ENCODE results near the gene LHB. TPM values are rescaled to one million over a fixed set of nuclear protein-coding genes. Genes with fewer than 3 reads are reported as not detected.

Gene LHB
- total and polyA plus RNA-seq, 4 donors: 0.32 TPM; not detected in 3

- no peak for DNase-seq (ENCODE audit: low read depth in 4 of 6, low spot score in 6 of 6)
- Histone ChIP-seq H3K27ac (ENCODE audit: low read depth, low read length) (no peak overlapping the region), H3K36me3 (ENCODE audit: control insufficient read depth, insufficient read depth, low read length) (peaks cover 72% of the 10 kb centered on the region), H3K4me1 (ENCODE audit: control insufficient read depth, insufficient read depth, low read length) (peaks cover 23% of the 10 kb centered on the region), H3K27me3 (ENCODE audit: control insufficient read depth, insufficient read depth, low read length) (peaks cover 22% of the 10 kb centered on the region), H3K9me3 (ENCODE audit: control insufficient read depth, insufficient read depth, low read length) (no peaks in the 10 kb centered on the region), H3K4me3 (ENCODE audit: low read depth, low read length) (no peak overlapping the region)
- 95% methylated on average over 29 of the region's 32 CpGs for WGBS (ENCODE audit: insufficient coverage)
These were observed 2.6 kb downstream of the LHB start for GRCh38 chr19:49014123-49014869.

DNA sequence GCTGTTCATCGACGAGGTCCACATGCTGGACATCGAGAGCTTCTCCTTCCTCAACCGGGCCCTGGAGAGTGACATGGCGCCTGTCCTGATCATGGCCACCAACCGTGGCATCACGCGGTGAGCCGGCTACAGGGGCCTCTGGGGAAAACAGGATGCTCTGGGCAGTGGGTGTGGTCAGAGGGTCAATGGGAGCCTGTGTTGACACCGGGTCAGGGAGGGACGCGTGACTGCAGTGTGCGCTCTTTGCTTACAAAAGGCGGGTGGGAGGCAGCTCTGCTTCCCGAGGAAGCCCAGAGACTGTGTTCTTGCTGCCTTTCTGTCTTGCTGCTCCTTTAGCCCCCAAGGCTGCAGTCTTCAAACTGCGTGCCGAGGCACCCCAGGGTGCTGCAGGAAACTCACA lies 5.7 kb downstream of the LHB start:
- DNase-seq (ENCODE audit: low read depth in 4 of 6, low spot score in 6 of 6): no peak
- peaks cover 81% of the 10 kb centered on the region for H3K36me3 ChIP-seq (ENCODE audit: control insufficient read depth, insufficient read depth, low read length)
- H3K9me3 ChIP-seq (ENCODE audit: control insufficient read depth, insufficient read depth, low read length): no peaks in the 10 kb centered on the region
- H3K4me1 ChIP-seq (ENCODE audit: control insufficient read depth, insufficient read depth, low read length): no peaks in the 10 kb centered on the region
- no peak overlapping the region for H3K4me3 ChIP-seq (ENCODE audit: low read depth, low read length)
- 83% methylated on average over 13 of the region's 17 CpGs for WGBS (ENCODE audit: insufficient coverage)
- no peak overlapping the region for H3K27ac ChIP-seq (ENCODE audit: low read depth, low read length)
- H3K27me3 ChIP-seq (ENCODE audit: control insufficient read depth, insufficient read depth, low read length): no peaks in the 10 kb centered on the region

DNA sequence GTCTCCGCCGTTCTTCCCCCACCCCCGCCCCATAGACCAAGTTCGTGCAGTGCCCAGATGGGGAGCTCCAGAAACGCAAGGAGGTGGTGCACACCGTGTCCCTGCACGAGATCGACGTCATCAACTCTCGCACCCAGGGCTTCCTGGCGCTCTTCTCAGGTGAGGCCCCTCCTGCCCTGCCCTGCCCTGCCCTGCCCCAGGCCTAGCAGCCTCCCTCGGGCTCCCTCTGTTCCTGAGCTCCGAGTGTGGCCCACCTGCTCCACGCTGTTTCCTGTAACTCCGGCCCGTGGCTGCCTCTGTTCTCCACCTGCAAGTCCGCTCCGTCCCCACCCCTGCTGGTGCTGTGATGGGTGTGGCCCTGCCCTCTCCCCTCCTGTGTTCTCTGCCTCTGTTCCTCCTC lies 6.4 kb downstream of the LHB start:
- H3K4me3 ChIP-seq (ENCODE audit: low read depth, low read length): no peak overlapping the region
- no peaks in the 10 kb centered on the region for H3K4me1 ChIP-seq (ENCODE audit: control insufficient read depth, insufficient read depth, low read length)
- peaks cover 81% of the 10 kb centered on the region for H3K36me3 ChIP-seq (ENCODE audit: control insufficient read depth, insufficient read depth, low read length)
- WGBS (ENCODE audit: insufficient coverage): 94% methylated on average over 16 of the region's 18 CpGs
- no peaks in the 10 kb centered on the region for H3K27me3 ChIP-seq (ENCODE audit: control insufficient read depth, insufficient read depth, low read length)
- no peaks in the 10 kb centered on the region for H3K9me3 ChIP-seq (ENCODE audit: control insufficient read depth, insufficient read depth, low read length)
- no peak overlapping the region for H3K27ac ChIP-seq (ENCODE audit: low read depth, low read length)
- no peak for DNase-seq (ENCODE audit: low read depth in 4 of 6, low spot score in 6 of 6)

DNA sequence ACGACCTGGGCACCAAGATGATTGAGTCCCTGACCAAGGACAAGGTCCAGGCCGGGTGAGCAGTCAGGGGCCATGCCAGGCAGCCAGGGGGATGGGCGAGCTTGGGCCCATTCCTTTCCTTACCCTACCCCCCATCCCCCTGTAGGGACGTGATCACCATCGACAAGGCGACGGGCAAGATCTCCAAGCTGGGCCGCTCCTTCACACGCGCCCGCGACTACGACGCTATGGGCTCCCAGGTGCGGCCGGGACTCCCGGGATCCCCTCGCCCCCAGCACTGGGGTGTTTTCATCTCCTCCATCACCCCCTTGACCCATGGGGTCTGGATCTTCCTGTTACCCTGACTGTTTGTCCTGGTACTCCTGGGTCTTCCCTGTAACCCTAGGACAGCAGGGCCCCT lies 7.1 kb downstream of the LHB start:
- Histone ChIP-seq H3K9me3 (ENCODE audit: control insufficient read depth, insufficient read depth, low read length) (no peaks in the 10 kb centered on the region), H3K36me3 (ENCODE audit: control insufficient read depth, insufficient read depth, low read length) (peaks cover 81% of the 10 kb centered on the region), H3K4me3 (ENCODE audit: low read depth, low read length) (no peak overlapping the region), H3K4me1 (ENCODE audit: control insufficient read depth, insufficient read depth, low read length) (no peaks in the 10 kb centered on the region), H3K27ac (ENCODE audit: low read depth, low read length) (no peak overlapping the region), H3K27me3 (ENCODE audit: control insufficient read depth, insufficient read depth, low read length) (no peaks in the 10 kb centered on the region)
- WGBS (ENCODE audit: insufficient coverage): over 99% methylated on average over 16 of the region's 18 CpGs
- DNase-seq (ENCODE audit: low read depth in 4 of 6, low spot score in 6 of 6): no peak

DNA sequence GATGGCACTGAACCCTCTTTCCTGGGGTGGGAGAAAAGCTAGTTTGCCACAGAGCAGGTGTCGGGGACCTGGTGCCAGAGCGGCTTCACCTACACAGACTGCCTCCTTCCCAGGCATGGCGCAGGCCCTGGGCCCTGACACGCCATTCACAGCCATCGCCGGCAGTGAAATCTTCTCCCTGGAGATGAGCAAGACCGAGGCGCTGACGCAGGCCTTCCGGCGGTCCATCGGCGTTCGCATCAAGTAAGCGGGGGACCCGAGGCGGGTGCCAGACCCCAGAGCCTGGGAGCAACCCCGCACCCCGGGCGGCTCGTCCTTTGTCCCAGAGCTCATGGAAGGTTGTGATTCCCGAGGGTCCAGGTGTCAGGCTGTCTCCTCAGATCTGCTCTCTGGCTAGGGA lies 10.0 kb downstream of the LHB start:
- Histone ChIP-seq H3K36me3 (ENCODE audit: control insufficient read depth, insufficient read depth, low read length) (peaks cover 85% of the 10 kb centered on the region), H3K4me1 (ENCODE audit: control insufficient read depth, insufficient read depth, low read length) (no peaks in the 10 kb centered on the region), H3K4me3 (ENCODE audit: low read depth, low read length) (no peak overlapping the region), H3K9me3 (ENCODE audit: control insufficient read depth, insufficient read depth, low read length) (no peaks in the 10 kb centered on the region), H3K27me3 (ENCODE audit: control insufficient read depth, insufficient read depth, low read length) (no peaks in the 10 kb centered on the region), H3K27ac (ENCODE audit: low read depth, low read length) (no peak overlapping the region)
- DNase-seq (ENCODE audit: low read depth in 4 of 6, low spot score in 6 of 6): no peak
- 97% methylated on average over 22 of the region's 22 CpGs for WGBS (ENCODE audit: insufficient coverage)

DNA sequence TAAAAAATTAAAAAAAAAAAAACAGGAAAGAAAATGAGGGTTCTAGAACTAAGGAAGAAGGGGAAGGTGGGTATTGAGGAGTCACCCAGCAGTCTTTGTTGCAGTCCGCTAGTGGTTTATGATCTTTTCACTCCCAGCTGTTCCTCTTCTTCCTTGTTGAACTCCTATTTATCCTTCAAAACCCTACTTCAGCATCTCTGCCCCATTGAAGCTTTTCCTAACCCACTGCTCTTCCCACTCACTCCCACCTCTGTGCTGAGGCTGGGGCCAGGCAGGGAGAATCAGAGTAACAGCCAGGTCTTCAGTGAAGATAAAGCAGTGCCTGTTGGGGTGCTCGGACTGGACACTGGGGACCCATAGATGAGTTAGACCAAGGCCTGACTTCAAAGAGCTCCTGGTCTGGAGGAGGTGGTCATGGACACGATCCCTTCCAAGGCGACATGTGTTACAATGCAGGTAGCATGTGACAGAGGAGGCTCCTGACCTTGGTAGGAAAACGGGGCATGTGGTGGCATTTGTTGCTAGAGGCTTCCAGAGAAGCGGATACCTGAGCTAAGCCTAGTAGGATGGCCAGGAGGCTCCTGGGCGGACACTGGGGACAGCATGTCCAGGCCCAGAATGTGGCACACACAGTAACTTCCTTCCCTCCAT lies 11.8 kb downstream of the LHB start:
- no peaks in the 10 kb centered on the region for H3K4me1 ChIP-seq (ENCODE audit: control insufficient read depth, insufficient read depth, low read length)
- peaks cover 74% of the 10 kb centered on the region for H3K36me3 ChIP-seq (ENCODE audit: control insufficient read depth, insufficient read depth, low read length)
- H3K4me3 ChIP-seq (ENCODE audit: low read depth, low read length): no peak overlapping the region
- H3K27ac ChIP-seq (ENCODE audit: low read depth, low read length): no peak overlapping the region
- no peak for DNase-seq (ENCODE audit: low read depth in 4 of 6, low spot score in 6 of 6)
- WGBS (ENCODE audit: insufficient coverage): 94% methylated on average over 6 of the region's 7 CpGs
- H3K9me3 ChIP-seq (ENCODE audit: control insufficient read depth, insufficient read depth, low read length): no peaks in the 10 kb centered on the region
- no peaks in the 10 kb centered on the region for H3K27me3 ChIP-seq (ENCODE audit: control insufficient read depth, insufficient read depth, low read length)

GRCh38 chr19:49004133-49004532 lies 12.8 kb downstream of the LHB start:
- H3K9me3 ChIP-seq (ENCODE audit: control insufficient read depth, insufficient read depth, low read length): no peaks in the 10 kb centered on the region
- no peak overlapping the region for H3K4me3 ChIP-seq (ENCODE audit: low read depth, low read length)
- no peaks in the 10 kb centered on the region for H3K27me3 ChIP-seq (ENCODE audit: control insufficient read depth, insufficient read depth, low read length)
- no peaks in the 10 kb centered on the region for H3K4me1 ChIP-seq (ENCODE audit: control insufficient read depth, insufficient read depth, low read length)
- peaks cover 71% of the 10 kb centered on the region for H3K36me3 ChIP-seq (ENCODE audit: control insufficient read depth, insufficient read depth, low read length)
- no peak for DNase-seq (ENCODE audit: low read depth in 4 of 6, low spot score in 6 of 6)
- WGBS (ENCODE audit: insufficient coverage): 99% methylated on average over 11 of the region's 15 CpGs
- no peak overlapping the region for H3K27ac ChIP-seq (ENCODE audit: low read depth, low read length)

DNA sequence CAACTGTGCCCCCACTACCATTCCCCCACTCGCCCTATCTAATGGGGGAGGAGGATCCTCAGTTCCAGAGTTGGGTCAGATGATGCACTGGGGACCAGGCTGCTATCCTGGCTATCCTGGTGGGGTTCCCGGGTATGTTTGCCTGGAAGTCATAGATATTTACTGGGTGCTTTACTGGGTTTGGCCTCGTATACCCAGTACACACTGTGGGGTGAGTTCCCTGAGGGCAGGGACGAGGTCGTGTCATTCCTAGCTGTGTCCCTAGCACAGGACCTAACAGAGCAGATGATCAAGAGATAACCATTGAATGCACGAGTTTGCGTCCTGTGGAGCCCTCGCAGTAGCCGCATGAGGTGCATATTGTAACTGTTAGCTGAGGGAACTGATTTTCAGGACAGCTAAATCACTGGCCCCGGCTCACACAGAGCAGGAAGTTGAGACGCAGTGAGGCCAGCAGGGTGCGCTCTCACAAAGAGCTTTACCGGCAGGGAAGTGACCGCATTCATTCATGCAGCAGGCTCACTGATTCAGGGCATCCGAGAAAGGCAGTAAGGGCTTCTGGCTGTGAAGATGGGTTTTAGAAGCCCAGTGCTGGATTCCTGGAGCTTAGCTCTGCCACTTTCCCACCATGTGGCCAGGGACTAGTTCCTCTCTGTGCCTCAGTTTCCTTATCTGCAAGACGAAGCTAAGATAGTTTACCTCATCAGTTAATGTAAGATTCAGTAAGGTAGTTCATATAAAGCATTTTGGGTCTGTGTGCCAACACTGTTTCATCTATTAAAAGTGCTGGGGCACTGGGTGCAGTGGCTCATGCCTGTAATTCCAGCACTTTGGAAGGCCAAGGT lies 17.2 kb downstream of the LHB start:
- peak in 2 of 6 donors; percentile 57 to 64 for DNase-seq (ENCODE audit: low read depth in 4 of 6, low spot score in 6 of 6)
- WGBS (ENCODE audit: insufficient coverage): 36% methylated on average over 13 of the region's 16 CpGs

DNA sequence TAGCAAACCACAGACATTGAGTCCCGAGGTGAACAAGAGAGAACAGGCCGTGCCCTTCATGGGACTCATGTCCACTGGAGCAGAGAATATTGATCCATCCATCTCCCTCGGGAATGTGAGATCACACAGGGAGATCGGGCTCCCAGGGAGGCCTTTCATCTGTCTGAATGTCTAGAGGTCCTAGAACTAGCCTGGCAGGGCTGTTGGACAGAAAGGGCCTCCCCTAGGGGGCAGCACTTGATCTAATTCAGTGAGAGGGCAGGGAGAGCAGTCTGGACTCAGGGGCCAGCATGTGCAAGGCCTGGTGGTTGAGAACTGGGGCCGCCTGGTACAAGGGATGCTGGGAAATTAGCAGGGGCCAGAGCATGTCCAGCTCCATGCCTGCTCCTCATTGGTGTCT lies 18.9 kb downstream of the LHB start:
- Histone ChIP-seq H3K36me3 (ENCODE audit: control insufficient read depth, insufficient read depth, low read length) (peaks cover 28% of the 10 kb centered on the region), H3K27ac (ENCODE audit: low read depth, low read length) (no peak overlapping the region), H3K27me3 (ENCODE audit: control insufficient read depth, insufficient read depth, low read length) (no peaks in the 10 kb centered on the region), H3K4me3 (ENCODE audit: low read depth, low read length) (no peak overlapping the region), H3K9me3 (ENCODE audit: control insufficient read depth, insufficient read depth, low read length) (no peaks in the 10 kb centered on the region), H3K4me1 (ENCODE audit: control insufficient read depth, insufficient read depth, low read length) (peaks cover 10% of the 10 kb centered on the region)
- no peak for DNase-seq (ENCODE audit: low read depth in 4 of 6, low spot score in 6 of 6)
- WGBS (ENCODE audit: insufficient coverage): 42% methylated on average over 5 of the region's 5 CpGs

More for the DNA sequence above, 17.2 kb downstream of the LHB start:
- Histone ChIP-seq H3K27me3 (ENCODE audit: control insufficient read depth, insufficient read depth, low read length) (no peaks in the 10 kb centered on the region), H3K4me1 (ENCODE audit: control insufficient read depth, insufficient read depth, low read length) (peaks cover 2% of the 10 kb centered on the region), H3K9me3 (ENCODE audit: control insufficient read depth, insufficient read depth, low read length) (no peaks in the 10 kb centered on the region), H3K27ac (ENCODE audit: low read depth, low read length) (no peak overlapping the region), H3K4me3 (ENCODE audit: low read depth, low read length) (no peak overlapping the region), H3K36me3 (ENCODE audit: control insufficient read depth, insufficient read depth, low read length) (peaks cover 45% of the 10 kb centered on the region)

Data from spinal cord (tissue), 10 donors.